Pons (tissue), 1 donor: Measurements from ENCODE around the gene TREML1.
A peak's percentile ranks its signal among the peaks of the same experiment; 100 is the strongest.

ENCODE experiments used
- DNase-seq: peaks from one replicate; pipeline ENCODE4 v3.0.0-alpha.2; 2016; ENCODE audit warnings: low spot score

The TREML1 gene

GRCh38 chr6:41177695-41178094 lies 23.5 kb upstream of the TREML1 start:
- DNase-seq: no peak

DNA sequence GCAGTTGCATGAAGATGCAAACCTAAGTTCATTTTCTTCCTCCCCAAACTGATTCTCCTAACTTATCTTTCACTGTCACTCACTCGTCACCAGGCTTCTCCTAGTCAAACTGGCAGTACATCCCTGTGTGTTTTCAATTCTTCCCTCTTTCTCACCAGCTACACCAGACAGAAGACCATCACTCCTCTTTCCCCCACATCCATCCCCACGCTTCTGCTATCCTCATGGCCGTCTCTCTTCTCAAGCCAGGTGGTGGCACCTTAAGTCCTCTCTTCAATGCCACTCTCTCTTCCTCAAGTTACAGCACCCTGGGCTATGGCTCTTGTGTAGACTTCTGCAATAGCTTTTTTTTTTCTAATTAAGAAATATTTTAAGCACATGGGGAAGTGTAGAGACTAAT lies 23.1 kb upstream of the TREML1 start:
- DNase-seq: no peak

- DNase-seq: no peak
Observed at GRCh38 chr6:41176189-41176588, 22.0 kb upstream of the TREML1 start.

- no peak for DNase-seq
Observed at GRCh38 chr6:41175084-41175483, 20.9 kb upstream of the TREML1 start.

- no peak for DNase-seq
Observed at GRCh38 chr6:41174610-41175009, 20.5 kb upstream of the TREML1 start.

DNA sequence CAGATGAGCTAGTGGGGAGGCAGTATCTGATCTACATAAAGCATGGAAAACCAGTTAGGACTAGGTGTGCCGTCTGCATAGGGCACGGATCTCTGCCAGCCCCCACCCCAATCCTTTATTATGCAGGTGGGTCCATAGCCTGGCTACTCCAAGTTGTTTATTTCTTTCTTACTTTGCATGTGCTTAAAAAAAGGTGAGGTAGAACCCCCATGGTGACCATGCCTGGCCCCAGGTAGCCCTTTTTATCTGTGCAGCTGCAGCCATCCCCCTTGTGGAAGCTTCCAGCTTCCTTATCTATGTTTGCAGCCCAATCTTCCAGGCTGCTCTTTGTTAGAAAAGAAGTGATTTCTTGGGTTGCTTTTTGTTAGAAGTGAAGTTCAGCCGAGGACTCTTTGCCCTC lies 17.8 kb upstream of the TREML1 start:
- no peak for DNase-seq

GRCh38 chr6:41170547-41171160 lies 16.5 kb upstream of the TREML1 start:
- no peak for DNase-seq

DNA sequence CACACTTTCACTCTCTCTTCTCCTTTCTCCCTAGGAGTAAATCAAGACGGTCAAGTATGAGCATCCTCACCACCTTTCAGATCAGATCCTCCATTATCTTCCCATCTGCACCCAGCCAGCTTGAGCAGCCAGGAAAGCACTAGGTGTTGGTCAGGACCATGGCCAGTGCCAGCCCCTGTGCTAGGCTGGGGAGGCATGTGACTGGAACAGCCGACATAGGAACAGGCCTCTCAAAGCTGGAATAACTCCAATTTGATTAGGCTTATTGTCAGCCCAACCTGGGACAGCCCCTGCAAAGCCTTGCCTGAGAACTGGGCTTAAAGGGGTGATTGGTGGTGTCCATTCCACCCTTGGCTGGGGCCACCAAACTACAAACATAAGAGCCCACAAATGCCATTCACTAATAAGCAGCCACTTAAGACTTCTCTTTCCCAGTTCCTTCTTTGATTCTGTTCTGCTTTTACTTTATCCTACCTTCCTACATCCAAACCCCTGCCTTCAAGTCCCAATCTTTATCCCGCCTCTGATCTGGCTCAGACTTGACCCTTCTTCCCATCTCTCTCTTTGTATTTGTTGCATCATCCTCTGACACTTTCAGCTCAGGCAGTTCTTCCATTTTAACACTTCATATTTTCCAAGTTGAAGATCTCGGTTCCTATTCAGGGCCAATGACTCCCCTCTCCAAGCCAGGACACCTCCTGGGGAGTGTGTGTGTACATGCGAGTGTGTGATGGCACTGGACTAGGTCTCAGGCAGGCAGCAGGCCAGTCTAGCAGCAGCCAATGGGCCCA lies 13.2 kb upstream of the TREML1 start:
- no peak for DNase-seq

- DNase-seq: no peak
Observed at GRCh38 chr6:41164551-41165120, 10.5 kb upstream of the TREML1 start.

DNA sequence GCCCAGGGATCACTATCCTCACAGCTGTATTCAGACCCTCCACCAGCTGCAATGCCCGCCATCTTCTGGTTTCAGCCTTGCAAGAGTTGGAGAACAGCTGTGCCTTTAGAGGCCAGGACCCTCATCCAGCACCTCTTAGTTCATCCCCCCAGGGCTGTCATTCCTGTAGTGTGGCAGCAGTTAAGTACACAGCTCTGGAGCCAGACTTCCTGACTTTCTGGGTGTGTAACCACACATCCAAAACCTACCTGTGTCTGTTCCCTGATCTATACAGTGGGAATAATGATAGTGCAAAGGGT lies 9.2 kb upstream of the TREML1 start:
- DNase-seq: no peak

DNA sequence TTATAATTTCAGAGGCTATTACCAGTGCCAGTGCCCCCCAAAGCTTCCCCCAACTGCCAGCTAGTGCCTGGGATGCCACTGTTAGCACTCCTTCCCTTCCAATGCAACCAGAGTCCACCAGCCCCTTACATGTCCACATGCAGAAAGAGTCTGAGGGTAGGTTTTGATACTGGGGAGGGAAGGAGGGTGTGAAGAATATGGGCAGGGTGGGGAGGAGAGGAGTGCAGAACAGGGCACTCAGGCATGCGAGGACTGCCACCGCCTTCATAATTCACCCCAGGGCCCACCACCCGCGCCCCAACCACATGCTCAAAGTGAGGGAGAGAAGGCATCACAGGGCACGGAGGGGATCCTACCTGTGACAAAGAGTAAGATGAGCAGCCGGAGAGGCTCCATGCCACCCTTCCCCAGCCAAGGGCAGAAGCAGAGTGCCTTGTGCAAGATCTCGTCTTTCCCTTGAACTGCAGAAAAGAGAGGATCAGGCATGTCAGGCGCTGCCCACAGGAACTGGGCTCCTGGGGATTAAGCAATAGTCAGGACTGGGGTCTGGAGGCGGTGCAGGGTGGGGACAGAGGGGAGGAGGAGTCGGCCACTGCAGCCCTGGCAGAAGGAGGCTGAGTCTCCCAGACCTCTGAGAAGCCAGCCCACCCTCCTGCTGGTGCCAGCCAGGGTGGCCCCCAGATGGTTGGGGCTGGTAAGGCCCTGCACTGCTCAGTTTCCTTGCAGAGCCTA lies 8.7 kb upstream of the TREML1 start, which contains the start of gene TREM2:
Gene TREM2 (minus strand): TSS at position 430 of the 732 bp plus-strand sequence. CDS start 34 bp downstream, at position 396.
- peak; percentile 32 for DNase-seq

- peak; percentile 80 for DNase-seq
Observed at GRCh38 chr6:41161851-41162552, 7.9 kb upstream of the TREML1 start.

DNA sequence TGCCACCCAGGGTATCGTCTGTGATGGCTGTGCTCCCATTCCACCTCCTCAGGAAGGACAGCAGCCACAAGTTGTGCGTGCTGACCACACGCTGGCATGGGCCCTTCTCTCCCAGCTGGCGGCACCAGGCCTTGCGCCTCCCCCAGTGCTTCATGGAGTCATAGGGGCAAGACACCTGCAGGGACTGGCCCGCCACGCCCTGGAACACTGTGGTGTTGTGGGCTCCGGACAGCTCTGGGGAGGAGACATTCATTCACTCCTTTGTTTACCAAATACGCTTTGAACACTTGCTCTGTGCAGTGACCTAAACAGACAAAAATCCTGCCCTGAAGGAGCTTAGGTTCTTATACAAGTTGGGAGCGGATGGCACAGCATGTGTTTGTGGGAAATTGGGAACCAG lies 7.2 kb upstream of the TREML1 start:
- no peak for DNase-seq

GRCh38 chr6:41160933-41161332 lies 6.8 kb upstream of the TREML1 start:
- no peak for DNase-seq

DNA sequence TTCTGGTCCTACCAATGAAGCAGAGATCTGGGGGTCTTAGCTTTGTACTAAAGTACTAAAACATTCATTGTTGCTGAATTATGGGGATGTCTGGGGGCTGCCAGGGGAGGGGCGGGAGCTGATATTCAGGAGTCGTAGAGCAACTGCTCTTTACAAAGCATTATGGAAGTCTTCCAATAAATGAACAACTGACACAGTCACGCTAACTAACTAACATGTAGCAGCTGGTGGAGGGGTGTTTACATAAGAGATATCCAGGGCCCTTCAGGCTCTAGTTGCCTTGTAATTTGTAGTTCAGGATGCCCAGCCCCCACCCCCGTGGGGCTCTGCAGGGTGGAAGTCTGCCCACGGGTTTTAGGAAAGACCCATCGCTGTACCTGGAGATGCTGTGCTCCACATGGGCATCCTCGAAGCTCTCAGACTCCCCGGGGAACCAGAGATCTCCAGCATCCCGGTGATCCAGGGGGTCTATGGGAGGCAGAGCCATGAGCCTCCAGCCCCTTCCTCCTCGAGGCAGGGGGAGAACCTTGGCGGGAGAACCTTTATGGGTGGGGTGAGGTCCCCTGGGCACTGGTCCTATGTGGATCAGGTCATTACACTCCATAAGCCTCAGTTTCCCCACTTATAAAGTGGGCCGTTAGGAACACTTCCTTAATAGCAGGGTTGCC lies 5.4 kb upstream of the TREML1 start:
- no peak for DNase-seq

- peak; percentile 64 for DNase-seq
Observed at GRCh38 chr6:41157323-41157722, 3.2 kb upstream of the TREML1 start.

DNA sequence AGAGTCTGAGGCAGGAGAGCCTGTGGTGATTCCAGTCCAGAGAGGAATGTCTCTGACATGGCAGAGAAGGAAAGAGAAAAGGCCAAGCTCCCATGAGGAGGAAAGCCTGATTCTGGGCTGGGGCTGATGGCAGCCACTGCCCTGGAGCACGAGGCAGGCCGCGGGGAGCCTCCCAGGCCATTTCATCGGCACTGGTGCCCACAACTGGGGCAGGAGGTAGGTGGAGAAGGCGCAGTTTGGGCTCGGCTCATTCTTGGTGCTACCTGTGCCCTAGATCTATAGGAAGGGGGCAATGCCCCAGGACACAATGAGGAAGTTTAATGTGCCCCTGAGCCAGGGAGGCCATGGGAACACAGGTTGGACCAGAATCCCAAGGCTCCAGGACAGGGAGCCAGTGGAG lies 2.6 kb upstream of the TREML1 start:
- DNase-seq: no peak

GRCh38 chr6:41156001-41156400 lies 1.9 kb upstream of the TREML1 start:
- DNase-seq: no peak

GRCh38 chr6:41155132-41155805 lies 1.1 kb upstream of the TREML1 start:
- DNase-seq: no peak

DNA sequence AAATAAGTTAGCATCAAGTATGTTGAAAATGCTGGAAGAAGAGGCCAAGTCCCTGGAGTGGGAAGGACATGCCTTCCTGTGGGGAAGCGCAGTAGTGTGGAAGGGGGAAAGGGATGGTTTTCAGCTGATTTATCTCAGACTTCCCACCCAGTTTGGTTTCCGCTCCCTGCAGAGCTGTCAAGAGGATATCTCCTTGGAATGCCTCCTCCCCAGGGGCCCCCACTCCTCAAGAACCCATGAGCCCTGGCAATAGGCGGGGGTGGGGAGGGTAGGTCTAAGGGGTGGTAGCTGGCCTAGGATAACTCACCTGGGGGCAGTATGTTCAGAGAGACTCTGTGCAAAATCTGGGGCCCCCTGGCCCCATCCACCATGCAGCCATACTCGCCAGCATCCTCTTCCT lies 696 bp downstream of the TREML1 start:
- DNase-seq: no peak

DNA sequence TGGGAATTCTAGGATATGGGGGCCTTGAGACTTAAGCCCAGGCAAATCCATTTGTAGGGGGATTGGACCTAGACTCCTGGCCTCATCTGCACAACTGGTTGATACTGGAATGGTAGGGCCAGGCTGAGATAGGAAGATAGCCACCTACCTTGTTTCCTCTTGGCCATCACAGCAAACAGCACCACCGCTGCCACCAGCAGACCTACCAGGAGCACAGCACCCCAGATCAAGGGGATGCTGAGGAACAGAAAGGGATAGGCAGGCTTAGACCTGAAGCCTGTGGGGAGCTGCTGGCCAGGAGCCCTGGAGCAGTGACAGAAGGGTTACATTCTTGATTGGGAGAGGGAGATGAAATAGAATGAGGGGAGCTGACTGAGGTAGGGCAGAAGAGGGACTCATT lies 3.5 kb downstream of the TREML1 start:
- no peak for DNase-seq
